ENCODE results near the gene DAPK1.

The DAPK1 gene

DNA sequence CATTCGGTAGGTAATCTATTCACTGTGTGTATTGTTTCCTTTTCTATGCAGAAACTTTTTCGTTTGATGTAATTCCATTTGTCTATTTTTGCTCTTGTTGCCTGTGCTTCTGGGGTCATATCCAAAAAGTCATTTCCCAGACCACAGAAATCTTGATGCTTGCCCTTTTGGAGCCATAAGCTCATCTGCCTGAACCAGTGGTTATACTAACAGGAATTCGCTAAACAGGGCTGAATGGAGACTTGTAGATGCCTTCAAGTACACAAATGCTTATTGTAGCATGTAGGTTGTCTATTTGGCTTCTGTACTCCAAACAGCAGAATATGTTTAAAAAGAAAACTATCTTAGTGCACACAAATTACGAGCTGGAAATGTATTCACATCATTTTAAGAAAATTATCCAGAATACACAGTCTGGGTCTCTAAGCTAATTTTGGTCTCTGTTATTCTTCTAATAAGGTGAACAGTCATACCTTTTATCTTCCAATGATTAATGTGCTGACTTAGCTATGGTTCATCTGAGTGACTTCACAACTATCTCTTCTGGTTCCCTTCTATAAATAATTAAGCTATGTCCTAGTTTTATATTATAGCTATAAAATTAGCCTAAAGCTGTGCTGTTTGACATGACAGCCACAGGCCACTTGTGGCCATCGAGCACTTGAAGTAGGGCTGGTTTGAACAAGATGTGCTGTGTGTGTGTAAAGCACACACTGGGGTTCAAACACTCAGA lies 87.6 kb downstream of the DAPK1 start:
- Histone ChIP-seq H3K4me3 (ENCODE audit: severe bottlenecking) (no peak overlapping the region), H3K4me1 (ENCODE audit: insufficient read depth, poor library complexity, severe bottlenecking) (no peaks in the 10 kb centered on the region), H3K9me3 (ENCODE audit: severe bottlenecking) (no peaks in the 10 kb centered on the region), H3K27ac (ENCODE audit: poor library complexity, severe bottlenecking) (no peak overlapping the region), H3K27me3 (ENCODE audit: insufficient read depth, poor library complexity, severe bottlenecking) (no peaks in the 10 kb centered on the region), H3K36me3 (ENCODE audit: low read depth) (no peaks in the 10 kb centered on the region)
- ATAC-seq (ENCODE audit: low read depth): no peak
- TF ChIP-seq, protein P1, sequence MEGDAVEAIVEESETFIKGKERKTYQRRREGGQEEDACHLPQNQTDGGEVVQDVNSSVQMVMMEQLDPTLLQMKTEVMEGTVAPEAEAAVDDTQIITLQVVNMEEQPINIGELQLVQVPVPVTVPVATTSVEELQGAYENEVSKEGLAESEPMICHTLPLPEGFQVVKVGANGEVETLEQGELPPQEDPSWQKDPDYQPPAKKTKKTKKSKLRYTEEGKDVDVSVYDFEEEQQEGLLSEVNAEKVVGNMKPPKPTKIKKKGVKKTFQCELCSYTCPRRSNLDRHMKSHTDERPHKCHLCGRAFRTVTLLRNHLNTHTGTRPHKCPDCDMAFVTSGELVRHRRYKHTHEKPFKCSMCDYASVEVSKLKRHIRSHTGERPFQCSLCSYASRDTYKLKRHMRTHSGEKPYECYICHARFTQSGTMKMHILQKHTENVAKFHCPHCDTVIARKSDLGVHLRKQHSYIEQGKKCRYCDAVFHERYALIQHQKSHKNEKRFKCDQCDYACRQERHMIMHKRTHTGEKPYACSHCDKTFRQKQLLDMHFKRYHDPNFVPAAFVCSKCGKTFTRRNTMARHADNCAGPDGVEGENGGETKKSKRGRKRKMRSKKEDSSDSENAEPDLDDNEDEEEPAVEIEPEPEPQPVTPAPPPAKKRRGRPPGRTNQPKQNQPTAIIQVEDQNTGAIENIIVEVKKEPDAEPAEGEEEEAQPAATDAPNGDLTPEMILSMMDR (IDR thresholded peaks at IDR 0.05; ENCODE audit: poor library complexity, severe bottlenecking): no peak
- DNase-seq (ENCODE audit: low spot score): no peak

DNA sequence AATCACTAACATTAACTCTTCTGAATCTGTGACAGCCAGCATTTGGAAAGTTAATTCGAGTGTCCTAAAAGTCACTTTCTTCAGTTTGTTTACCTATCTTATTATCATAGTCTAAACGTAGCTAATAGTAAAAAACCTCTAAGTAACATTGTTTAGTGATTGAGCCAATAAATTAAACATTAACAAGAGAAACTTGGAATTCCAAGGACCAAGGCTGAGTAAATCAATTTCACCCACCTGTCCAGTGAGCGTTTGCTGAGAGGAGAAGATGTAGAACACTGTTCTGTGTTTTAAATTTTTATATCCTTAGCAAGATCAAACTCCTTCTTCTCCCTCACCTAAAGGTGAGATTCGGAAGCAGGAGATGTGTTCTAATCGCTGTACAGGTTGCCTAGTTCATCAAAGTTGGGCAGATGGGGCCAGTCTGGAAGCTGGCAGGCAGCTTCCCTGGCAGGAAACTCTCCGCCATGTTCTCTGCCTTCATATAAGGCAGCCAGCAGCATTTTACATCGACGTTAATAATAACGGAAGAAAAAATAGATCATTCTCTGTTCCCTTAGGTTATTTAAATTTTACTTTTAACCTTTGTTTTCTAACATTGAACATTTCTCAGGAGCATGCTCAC lies 89.2 kb downstream of the DAPK1 start:
- TF ChIP-seq, protein P1 (IDR thresholded peaks at IDR 0.05; ENCODE audit: poor library complexity, severe bottlenecking): no peak
- no peaks in the 10 kb centered on the region for H3K27me3 ChIP-seq (ENCODE audit: insufficient read depth, poor library complexity, severe bottlenecking)
- H3K27ac ChIP-seq (ENCODE audit: poor library complexity, severe bottlenecking): no peak overlapping the region
- no peak for ATAC-seq (ENCODE audit: low read depth)
- DNase-seq (ENCODE audit: low spot score): no peak
- H3K9me3 ChIP-seq (ENCODE audit: severe bottlenecking): no peaks in the 10 kb centered on the region
- H3K36me3 ChIP-seq (ENCODE audit: low read depth): no peaks in the 10 kb centered on the region
- H3K4me3 ChIP-seq (ENCODE audit: severe bottlenecking): no peak overlapping the region
- no peaks in the 10 kb centered on the region for H3K4me1 ChIP-seq (ENCODE audit: insufficient read depth, poor library complexity, severe bottlenecking)

DNA sequence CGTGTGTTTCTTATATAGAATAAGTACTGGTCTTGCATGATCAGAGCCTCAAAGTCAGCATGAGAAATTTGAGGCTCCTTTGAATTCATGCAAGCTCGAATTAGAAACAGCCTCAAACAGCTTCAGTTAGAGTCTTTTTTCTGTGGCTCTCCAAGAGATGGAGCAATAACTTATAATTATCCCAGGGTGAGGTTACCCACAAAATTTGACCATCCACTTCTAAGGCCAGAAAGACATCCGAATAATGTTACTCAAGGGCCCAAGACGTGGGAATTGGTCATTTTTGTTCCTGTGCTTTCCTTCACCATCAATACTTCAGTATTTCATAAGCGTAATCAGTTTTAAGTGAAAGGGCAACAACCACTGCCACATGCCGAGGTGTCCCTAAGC lies 89.7 kb downstream of the DAPK1 start:
- Histone ChIP-seq H3K9me3 (ENCODE audit: severe bottlenecking) (no peaks in the 10 kb centered on the region), H3K4me1 (ENCODE audit: insufficient read depth, poor library complexity, severe bottlenecking) (no peaks in the 10 kb centered on the region), H3K27ac (ENCODE audit: poor library complexity, severe bottlenecking) (no peak overlapping the region), H3K27me3 (ENCODE audit: insufficient read depth, poor library complexity, severe bottlenecking) (no peaks in the 10 kb centered on the region), H3K36me3 (ENCODE audit: low read depth) (no peaks in the 10 kb centered on the region), H3K4me3 (ENCODE audit: severe bottlenecking) (no peak overlapping the region)
- TF ChIP-seq, protein P1 (IDR thresholded peaks at IDR 0.05; ENCODE audit: poor library complexity, severe bottlenecking): no peak
- DNase-seq (ENCODE audit: low spot score) (no peak), ATAC-seq (ENCODE audit: low read depth) (no peak)

DNA sequence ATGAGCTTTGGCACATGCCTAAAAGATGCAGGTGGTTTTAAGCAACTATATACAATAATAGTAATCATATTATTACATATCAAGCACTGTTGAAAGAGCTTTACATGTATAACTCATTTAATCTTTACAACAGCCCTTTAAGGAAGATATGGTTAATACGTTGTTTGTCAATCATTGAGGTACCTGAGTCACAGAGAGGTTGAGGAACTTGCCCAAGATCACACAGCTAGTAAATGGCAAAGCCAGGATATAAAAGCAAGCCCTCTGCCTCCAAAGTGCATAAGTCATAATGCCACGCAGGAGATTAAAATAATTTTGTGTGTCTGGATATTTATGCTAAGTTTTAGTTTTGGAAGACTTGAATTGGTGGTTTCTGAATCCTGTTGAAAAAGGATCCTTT lies 90.2 kb downstream of the DAPK1 start:
- TF ChIP-seq, protein P1 (IDR thresholded peaks at IDR 0.05; ENCODE audit: poor library complexity, severe bottlenecking): no peak
- ATAC-seq (ENCODE audit: low read depth) (no peak), DNase-seq (ENCODE audit: low spot score) (no peak)
- H3K27ac ChIP-seq (ENCODE audit: poor library complexity, severe bottlenecking): no peak overlapping the region
- no peak overlapping the region for H3K4me3 ChIP-seq (ENCODE audit: severe bottlenecking)
- no peaks in the 10 kb centered on the region for H3K27me3 ChIP-seq (ENCODE audit: insufficient read depth, poor library complexity, severe bottlenecking)
- no peaks in the 10 kb centered on the region for H3K36me3 ChIP-seq (ENCODE audit: low read depth)
- H3K4me1 ChIP-seq (ENCODE audit: insufficient read depth, poor library complexity, severe bottlenecking): no peaks in the 10 kb centered on the region
- H3K9me3 ChIP-seq (ENCODE audit: severe bottlenecking): no peaks in the 10 kb centered on the region

DNA sequence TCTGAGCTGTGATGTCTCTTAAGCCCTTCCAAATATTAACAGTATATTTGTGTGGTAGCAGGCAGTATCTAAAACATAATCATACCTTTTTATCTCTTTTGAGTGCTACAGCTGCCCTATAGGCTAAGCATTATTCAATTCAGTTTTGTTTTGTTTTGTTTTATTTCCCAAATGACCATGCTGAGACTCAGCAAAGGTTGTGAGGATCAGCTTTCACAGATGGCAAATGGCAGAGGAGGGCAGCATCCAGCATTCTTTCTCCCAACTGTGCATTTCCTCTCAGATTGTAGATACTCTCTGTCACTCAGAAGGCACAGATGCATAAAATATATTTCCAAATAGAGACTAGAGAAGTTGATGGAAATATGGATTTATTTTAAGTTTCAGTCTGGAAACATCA lies 90.7 kb downstream of the DAPK1 start:
- no peak for DNase-seq (ENCODE audit: low spot score)
- no peaks in the 10 kb centered on the region for H3K27me3 ChIP-seq (ENCODE audit: insufficient read depth, poor library complexity, severe bottlenecking)
- H3K4me3 ChIP-seq (ENCODE audit: severe bottlenecking): no peak overlapping the region
- H3K27ac ChIP-seq (ENCODE audit: poor library complexity, severe bottlenecking): no peak overlapping the region
- no peaks in the 10 kb centered on the region for H3K9me3 ChIP-seq (ENCODE audit: severe bottlenecking)
- no peaks in the 10 kb centered on the region for H3K4me1 ChIP-seq (ENCODE audit: insufficient read depth, poor library complexity, severe bottlenecking)
- no peaks in the 10 kb centered on the region for H3K36me3 ChIP-seq (ENCODE audit: low read depth)
- ATAC-seq (ENCODE audit: low read depth): no peak
- TF ChIP-seq, protein P1 (IDR thresholded peaks at IDR 0.05; ENCODE audit: poor library complexity, severe bottlenecking): no peak

Measured in RWPE2 (cell line).